HepG2 (cell line): ENCODE measurements around the gene ADGRF1.

Source experiments
- UBTF ChIP-seq: sonication (generic); formaldehyde crosslinking; IDR thresholded peaks from 2 replicates; pipeline ENCODE4 v1.4.0; 2020; ENCODE audit warnings: mild to moderate bottlenecking, missing genetic modification reagents
- ZNF644 ChIP-seq: IDR thresholded peaks from 2 replicates; pipeline ENCODE4 v1.6.1; 2016; ENCODE audit warnings: low read depth

GRCh38 chr6:47064274-47064673, 22.1 kb upstream of the ADGRF1 start:
- TF ChIP-seq UBTF (no peak), ZNF644 (no peak)
